Astrocyte (in vitro differentiated cells and primary cell): Measurements from ENCODE around the gene MARK1. TPM values are rescaled to one million over a fixed set of nuclear protein-coding genes. Genes with fewer than 3 reads are reported as not detected.

Source experiments
- DNase-seq: peaks from one replicate; pipeline ENCODE4 v3.0.0-alpha.2; 2010; ENCODE audit warnings: low read depth
- FAIRE-seq: peaks from 2 replicates; lab custom pipeline; 2011; peaks lifted over from hg19 to GRCh38; lab: Jason Lieb, UNC
- H2AFZ ChIP-seq: 2 replicates; pipeline ENCODE4 v1.6.0; 2012; ENCODE audit warnings: low read depth, low read length, inconsistent platforms
- H3K27ac ChIP-seq: 2 replicates; pipeline ENCODE4 v1.5.1; 2011; ENCODE audit warnings: low read depth, low read length, inconsistent platforms
- H3K27me3 ChIP-seq: 2 replicates; pipeline ENCODE4 v1.6.0; 2011; ENCODE audit warnings: low read length, inconsistent platforms; ENCODE audit not compliant: insufficient read depth
- H3K36me3 ChIP-seq: 2 replicates; pipeline ENCODE4 v1.5.1; 2011; ENCODE audit warnings: low read length, inconsistent platforms; ENCODE audit not compliant: insufficient read depth
- H3K4me1 ChIP-seq: 2 replicates; pipeline ENCODE4 v1.5.1; 2011; ENCODE audit warnings: low read length, inconsistent platforms; ENCODE audit not compliant: insufficient read depth
- H3K4me2 ChIP-seq: 2 replicates; pipeline ENCODE4 v1.6.0; 2012; ENCODE audit warnings: low read length, inconsistent platforms
- H3K4me3 ChIP-seq: 2 replicates; pipeline ENCODE4 v1.5.1; 2011; ENCODE audit warnings: low read depth, mild to moderate bottlenecking, low read length, inconsistent platforms; ENCODE audit not compliant: insufficient read depth
- H3K79me2 ChIP-seq: 2 replicates; pipeline ENCODE4 v1.6.0; 2012; ENCODE audit warnings: mild to moderate bottlenecking, low read length, inconsistent platforms; ENCODE audit not compliant: insufficient read depth
- H3K9ac ChIP-seq: 2 replicates; pipeline ENCODE4 v1.6.0; 2012; ENCODE audit warnings: mild to moderate bottlenecking, low read length, inconsistent platforms
- H3K9me3 ChIP-seq: 2 replicates; pipeline ENCODE4 v1.5.1; 2012; ENCODE audit warnings: low read depth, mild to moderate bottlenecking, low read length, inconsistent platforms; ENCODE audit not compliant: insufficient read depth
- H4K20me1 ChIP-seq: 2 replicates; pipeline ENCODE4 v1.6.0; 2012; ENCODE audit warnings: low read length, inconsistent platforms; ENCODE audit not compliant: insufficient read depth
- H3K27ac Mint-ChIP-seq: one replicate; pipeline ENCODE4 v1.8.0; 2021; ENCODE audit warnings: mild to moderate bottlenecking, mixed read lengths; ENCODE audit not compliant: unreplicated experiment
- H3K27me3 Mint-ChIP-seq: one replicate; pipeline ENCODE4 v1.8.0; 2021; ENCODE audit warnings: low read depth, mixed read lengths; ENCODE audit not compliant: unreplicated experiment
- H3K36me3 Mint-ChIP-seq: one replicate; pipeline ENCODE4 v1.8.0; 2021; ENCODE audit warnings: low read depth, mixed read lengths; ENCODE audit not compliant: unreplicated experiment
- H3K4me1 Mint-ChIP-seq: one replicate; pipeline ENCODE4 v1.8.0; 2021; ENCODE audit warnings: low read depth, mixed read lengths; ENCODE audit not compliant: unreplicated experiment
- H3K4me3 Mint-ChIP-seq: one replicate; pipeline ENCODE4 v1.8.0; 2021; ENCODE audit warnings: mild to moderate bottlenecking, moderate library complexity, mixed read lengths; ENCODE audit not compliant: unreplicated experiment
- H3K9me3 Mint-ChIP-seq: one replicate; pipeline ENCODE4 v1.8.0; 2021; ENCODE audit warnings: mild to moderate bottlenecking, mixed read lengths; ENCODE audit not compliant: unreplicated experiment
- EZH2 ChIP-seq: IDR thresholded peaks from 2 replicates; pipeline ENCODE4 v1.6.1; 2012; ENCODE audit warnings: mild to moderate bottlenecking, low read length, inconsistent platforms; ENCODE audit not compliant: insufficient read depth
- total RNA-seq: library from RNA; stranded (reverse); gene quantifications from 2 replicates; pipeline ENCODE4 v1.2.1, GENCODE V29; 2021
- TF ChIP-seq, protein P1 (sequence below): IDR thresholded peaks from 2 replicates; pipeline ENCODE4 v1.5.1; 2011; ENCODE audit warnings: low read depth, mild to moderate bottlenecking, inconsistent platforms, low read length, moderate library complexity; ENCODE audit not compliant: insufficient read depth

MARK1 gene
- total RNA-seq, 1 donor from 2014 or later, result 10.8 TPM

DNA sequence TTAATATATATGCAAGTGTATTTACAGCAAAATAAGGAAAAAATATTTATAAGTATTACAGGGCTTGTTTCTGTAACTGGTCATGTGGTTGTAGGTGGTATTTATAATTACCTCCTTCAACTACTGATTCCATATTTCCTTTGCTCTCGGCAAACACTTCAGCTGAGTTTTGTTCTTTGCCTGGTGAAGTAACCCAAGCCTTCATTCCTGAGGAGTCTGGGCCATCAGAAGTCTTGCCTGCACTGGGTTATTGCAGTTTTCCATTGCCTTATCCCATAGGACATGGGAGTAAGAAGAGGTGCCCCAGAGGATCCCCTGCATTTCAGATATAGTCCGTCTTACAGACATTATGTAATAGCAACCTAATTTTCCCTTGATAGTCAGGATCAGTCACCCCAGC is 23.8 kb downstream of the MARK1 start:
- Histone ChIP-seq H3K27me3 (no peaks in the 10 kb centered on the region), H3K4me2 (no peak overlapping the region), H2AFZ (no peak overlapping the region), H3K9ac (no peak overlapping the region), H3K27ac (no peak overlapping the region), H3K79me2 (no peaks in the 10 kb centered on the region), H3K9me3 (no peaks in the 10 kb centered on the region), H3K36me3 (no peaks in the 10 kb centered on the region), H4K20me1 (no peaks in the 10 kb centered on the region), H3K4me3 (no peak overlapping the region), H3K4me1 (no peaks in the 10 kb centered on the region)
- H3K4me3 Mint-ChIP-seq, result no peak overlapping the region
- H3K27ac Mint-ChIP-seq, result no peak overlapping the region
- no peaks in the 10 kb centered on the region for H3K36me3 Mint-ChIP-seq
- no peak for DNase-seq
- no peaks in the 10 kb centered on the region for H3K27me3 Mint-ChIP-seq
- no peaks in the 10 kb centered on the region for H3K9me3 Mint-ChIP-seq
- TF ChIP-seq, protein P1, sequence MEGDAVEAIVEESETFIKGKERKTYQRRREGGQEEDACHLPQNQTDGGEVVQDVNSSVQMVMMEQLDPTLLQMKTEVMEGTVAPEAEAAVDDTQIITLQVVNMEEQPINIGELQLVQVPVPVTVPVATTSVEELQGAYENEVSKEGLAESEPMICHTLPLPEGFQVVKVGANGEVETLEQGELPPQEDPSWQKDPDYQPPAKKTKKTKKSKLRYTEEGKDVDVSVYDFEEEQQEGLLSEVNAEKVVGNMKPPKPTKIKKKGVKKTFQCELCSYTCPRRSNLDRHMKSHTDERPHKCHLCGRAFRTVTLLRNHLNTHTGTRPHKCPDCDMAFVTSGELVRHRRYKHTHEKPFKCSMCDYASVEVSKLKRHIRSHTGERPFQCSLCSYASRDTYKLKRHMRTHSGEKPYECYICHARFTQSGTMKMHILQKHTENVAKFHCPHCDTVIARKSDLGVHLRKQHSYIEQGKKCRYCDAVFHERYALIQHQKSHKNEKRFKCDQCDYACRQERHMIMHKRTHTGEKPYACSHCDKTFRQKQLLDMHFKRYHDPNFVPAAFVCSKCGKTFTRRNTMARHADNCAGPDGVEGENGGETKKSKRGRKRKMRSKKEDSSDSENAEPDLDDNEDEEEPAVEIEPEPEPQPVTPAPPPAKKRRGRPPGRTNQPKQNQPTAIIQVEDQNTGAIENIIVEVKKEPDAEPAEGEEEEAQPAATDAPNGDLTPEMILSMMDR, result no peak
- no peak for TF ChIP-seq EZH2
- FAIRE-seq, result no peak
- H3K4me1 Mint-ChIP-seq, result peaks cover 8% of the 10 kb centered on the region

- no peaks in the 10 kb centered on the region for H3K36me3 Mint-ChIP-seq
- Histone ChIP-seq H3K4me1 (no peaks in the 10 kb centered on the region), H3K9ac (no peak overlapping the region), H3K36me3 (no peaks in the 10 kb centered on the region), H3K4me3 (no peak overlapping the region), H3K9me3 (no peaks in the 10 kb centered on the region), H3K79me2 (no peaks in the 10 kb centered on the region), H2AFZ (no peak overlapping the region), H3K4me2 (no peak overlapping the region), H3K27ac (no peak overlapping the region), H3K27me3 (no peaks in the 10 kb centered on the region), H4K20me1 (no peaks in the 10 kb centered on the region)
- DNase-seq (no peak), FAIRE-seq (no peak)
- TF ChIP-seq, protein P1, result no peak
- TF ChIP-seq EZH2, result no peak
- no peaks in the 10 kb centered on the region for H3K9me3 Mint-ChIP-seq
- no peak overlapping the region for H3K4me3 Mint-ChIP-seq
- H3K4me1 Mint-ChIP-seq, result peaks cover 9% of the 10 kb centered on the region
- H3K27me3 Mint-ChIP-seq, result no peaks in the 10 kb centered on the region
- no peak overlapping the region for H3K27ac Mint-ChIP-seq
Observed at GRCh38 chr1:220552672-220553260, 24.8 kb downstream of the MARK1 start.

- DNase-seq, result no peak
- Histone ChIP-seq H3K79me2 (no peaks in the 10 kb centered on the region), H3K9ac (no peak overlapping the region), H3K4me2 (no peak overlapping the region), H4K20me1 (no peaks in the 10 kb centered on the region), H3K36me3 (no peaks in the 10 kb centered on the region), H3K4me3 (no peak overlapping the region), H3K4me1 (no peaks in the 10 kb centered on the region), H3K9me3 (no peaks in the 10 kb centered on the region), H3K27ac (no peak overlapping the region), H2AFZ (no peak overlapping the region), H3K27me3 (no peaks in the 10 kb centered on the region)
- Mint-ChIP-seq H3K27me3 (no peaks in the 10 kb centered on the region), H3K9me3 (no peaks in the 10 kb centered on the region), H3K4me1 (peaks cover 9% of the 10 kb centered on the region), H3K36me3 (no peaks in the 10 kb centered on the region), H3K27ac (no peak overlapping the region), H3K4me3 (no peak overlapping the region)
- TF ChIP-seq, protein P1, result no peak
- TF ChIP-seq EZH2, result no peak
- FAIRE-seq, result no peak
Observed at GRCh38 chr1:220556641-220557040, 28.7 kb downstream of the MARK1 start.
